HG03280 (cell line): Measurements from ENCODE around the gene ABCF1.

Experiments
- ATAC-seq: cut with Tn5 transposase; IDR thresholded peaks from one replicate; pipeline ENCODE4 v1.9.1; 2021; ENCODE audit warnings: mild to moderate bottlenecking, moderate library complexity; ENCODE audit not compliant: unreplicated experiment

Gene ABCF1

GRCh38 chr6:30618270-30618797 lies 47.1 kb downstream of the ABCF1 start:
- ATAC-seq = no peak

GRCh38 chr6:30619561-30619960 lies 48.3 kb downstream of the ABCF1 start:
- no peak for ATAC-seq

- ATAC-seq = no peak
These were observed 54.3 kb downstream of the ABCF1 start for GRCh38 chr6:30625511-30625910.

GRCh38 chr6:30626484-30627366 lies 55.5 kb downstream of the ABCF1 start, which contains the start of gene ATAT1:
Gene ATAT1, plus strand, starts transcription at chr6:30626874.
- peak; percentile 82 for ATAC-seq

- ATAC-seq = no peak
These were observed 64.6 kb downstream of the ABCF1 start for GRCh38 chr6:30635834-30636233.

GRCh38 chr6:30640481-30640880 lies 69.2 kb downstream of the ABCF1 start:
- no peak for ATAC-seq

GRCh38 chr6:30641048-30641447 lies 69.8 kb downstream of the ABCF1 start:
- ATAC-seq = no peak
